Pancreas (tissue), 10 donors: ENCODE data around the gene AATF. TPM values are rescaled to one million over a fixed set of nuclear protein-coding genes. Genes with fewer than 3 reads are reported as not detected.

Experiments used
- ATAC-seq, 4 donors: fragments of 200-7000 bp; cut with Tn5 transposase; one replicate each; pipeline versions ENCODE4 v1.8.0 to v1.9.1; 2020; ENCODE audit warnings: mild to moderate bottlenecking in 4 of 4, moderate library complexity in 4 of 4
- DNase-seq, 6 donors: peaks; one replicate each; pipeline ENCODE4 v3.0.0-alpha.2; 2020
- FAIRE-seq: peaks from 2 replicates; lab custom pipeline; 2012; peaks lifted over from hg19 to GRCh38; lab: Jason Lieb, UNC
- H3K27ac ChIP-seq, 4 donors: fragments of 200-600 bp; sonication (generic); 1 replicate in 3 of 4; 2 replicates in 1 of 4; pipeline versions ENCODE4 v1.5.0 to v1.8.0; 2020
- H3K27me3 ChIP-seq, 4 donors: fragments of 200-600 bp; one replicate each; pipeline ENCODE4 v1.8.0; 2021
- H3K36me3 ChIP-seq, 3 donors: fragments of 200-600 bp; sonication (generic) in 1 of 3; one replicate each; pipeline versions ENCODE4 v1.5.0 to v1.8.0; 2020 to 2021
- H3K4me1 ChIP-seq, 3 donors: fragments of 200-600 bp; one replicate each; pipeline ENCODE4 v1.8.0; 2021
- H3K4me3 ChIP-seq, 4 donors: fragments of 200-600 bp; sonication (generic) in 2 of 4; one replicate each; pipeline versions ENCODE4 v1.5.0 to v1.8.0; 2020 to 2021
- H3K9me3 ChIP-seq, 4 donors: fragments of 200-600 bp; one replicate each; pipeline ENCODE4 v1.8.0; 2021
- WGBS, 2 donors: extraction: QIAGEN DNeasy Blood & Tissue Kit; methylation state at CpG; one replicate each; pipeline ENCODE4 v1.1.7; 2013; 5-methylcytosine and 5-hydroxymethylcytosine counted together
- intact Hi-C, 3 donors: fragments of 100-400 bp; cut with DNase I; formaldehyde crosslinking; loops; one replicate each; pipeline versions ENCODE4 v1.11.1 to v1.14.2; 2022
- polyA plus RNA-seq, 2 donors: library from polyadenylated mRNA; stranded (reverse); fragments of 200-250 nt; gene quantifications; one replicate each; pipeline ENCODE4 v1.2.3, GENCODE V29; 2013
- total RNA-seq, 6 donors: library from RNA; stranded (reverse); fragmentation: NEBNext Ultra II Directional in 4 of 6; extraction: Animal tissue kit (Norgen Biotek cat#: 25700) in 4 of 6; gene quantifications; one replicate each; pipeline versions ENCODE4 v1.2.1 to v1.2.4, GENCODE V29; 2021 to 2023
- TF ChIP-seq, protein P1 (sequence below), 4 donors: fragments of 200-600 bp; sonication (generic) in 3 of 4; IDR thresholded peaks; one replicate each; pipeline versions ENCODE4 v1.5.0 to v1.8.0; 2021; ENCODE audit warnings: antibody characterized with exemption in 4 of 4
- donor health status: healthy with polysubstance abuse.
- donor health status: DM: no; HTN: no; CAD: no; lungs with moderate emphysema.
- donor health status: DM: no; HTN: no; CAD: no.
- donor health status: control.
- donor health status: control.
- donor health status: Bipolar disorder and iron deficiency.
- donor health status: DM: yes; HTN: yes; CAD: no.
- donor health status: DM: no; HTN: no; CAD: no.
- donor health status: DM: no; HTN: no; CAD: no.
- donor health status: DM: yes; HTN: yes; CAD: no.

The AATF gene
- total and polyA plus RNA-seq, 8 donors: 20.1 to 38.4 (median 28.5) TPM

DNA sequence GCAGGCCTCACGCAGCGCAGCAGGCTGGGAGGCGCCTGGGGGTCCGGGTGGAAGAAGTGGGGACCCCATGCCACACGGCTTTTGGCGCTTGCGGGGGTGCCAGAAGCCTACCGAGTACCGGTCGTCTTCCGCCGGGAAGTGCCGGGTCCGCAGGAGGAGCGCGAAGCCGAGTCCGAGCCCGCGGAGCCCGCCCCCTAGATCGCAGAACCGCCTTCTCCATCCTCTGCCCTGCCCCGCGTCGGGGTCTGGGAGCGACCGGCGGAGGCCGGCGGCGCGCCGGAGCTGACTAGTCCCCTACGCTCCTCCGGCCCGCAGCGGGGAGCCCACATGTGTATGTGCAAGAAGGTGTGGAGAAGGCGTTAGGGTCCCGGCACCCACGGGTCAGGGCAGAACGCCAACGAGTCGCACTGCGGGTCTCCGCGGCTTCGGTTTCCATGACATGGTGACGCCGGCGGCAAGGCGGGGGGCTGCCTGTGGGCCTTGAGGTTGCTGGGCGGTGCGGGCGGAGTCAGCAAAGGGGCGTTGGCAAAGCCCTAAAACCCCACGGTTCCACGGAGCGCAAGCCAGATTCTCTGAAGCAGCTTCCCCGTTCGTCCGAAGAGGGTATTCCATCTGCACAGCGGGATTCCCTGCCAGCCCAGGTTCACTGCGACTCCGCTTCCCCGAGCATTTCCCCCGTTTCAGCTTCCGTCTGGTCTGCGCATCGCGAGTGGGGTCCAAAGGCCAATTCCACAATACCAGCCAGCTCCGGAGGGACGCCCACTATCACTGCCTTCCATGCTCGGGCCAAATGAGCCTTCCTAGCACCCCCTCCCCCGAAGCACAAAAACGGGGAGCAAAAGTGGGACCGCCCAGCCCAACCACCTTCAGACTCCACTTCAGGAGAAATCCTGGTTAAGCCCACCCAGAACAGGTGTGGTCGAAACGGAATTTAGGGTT lies 13.8 kb upstream of the AATF start:
- Histone ChIP-seq H3K4me1 (peaks cover 8 to 50% (median 10%) of the 10 kb centered on the region in 3 donors), H3K4me3 (peak overlapping the region in 2 of 4 donors; percentile 21 to 36), H3K36me3 (no peaks in the 10 kb centered on the region), H3K27ac (no peak overlapping the region), H3K9me3 (no peaks in the 10 kb centered on the region), H3K27me3 (peaks cover 0 to 91% (median 27%) of the 10 kb centered on the region in 4 donors)
- DNase-seq (peak in 2 of 6 donors; percentile 65 to 80), ATAC-seq (peak in 2 of 4 donors; percentile 33 to 43), FAIRE-seq (no peak)
- WGBS, 2 donors: 3 to 4% methylated on average over 73 to 79 of the region's 79 CpGs
- intact Hi-C loops: no loop called here
- TF ChIP-seq, protein P1, sequence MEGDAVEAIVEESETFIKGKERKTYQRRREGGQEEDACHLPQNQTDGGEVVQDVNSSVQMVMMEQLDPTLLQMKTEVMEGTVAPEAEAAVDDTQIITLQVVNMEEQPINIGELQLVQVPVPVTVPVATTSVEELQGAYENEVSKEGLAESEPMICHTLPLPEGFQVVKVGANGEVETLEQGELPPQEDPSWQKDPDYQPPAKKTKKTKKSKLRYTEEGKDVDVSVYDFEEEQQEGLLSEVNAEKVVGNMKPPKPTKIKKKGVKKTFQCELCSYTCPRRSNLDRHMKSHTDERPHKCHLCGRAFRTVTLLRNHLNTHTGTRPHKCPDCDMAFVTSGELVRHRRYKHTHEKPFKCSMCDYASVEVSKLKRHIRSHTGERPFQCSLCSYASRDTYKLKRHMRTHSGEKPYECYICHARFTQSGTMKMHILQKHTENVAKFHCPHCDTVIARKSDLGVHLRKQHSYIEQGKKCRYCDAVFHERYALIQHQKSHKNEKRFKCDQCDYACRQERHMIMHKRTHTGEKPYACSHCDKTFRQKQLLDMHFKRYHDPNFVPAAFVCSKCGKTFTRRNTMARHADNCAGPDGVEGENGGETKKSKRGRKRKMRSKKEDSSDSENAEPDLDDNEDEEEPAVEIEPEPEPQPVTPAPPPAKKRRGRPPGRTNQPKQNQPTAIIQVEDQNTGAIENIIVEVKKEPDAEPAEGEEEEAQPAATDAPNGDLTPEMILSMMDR (IDR thresholded peaks at IDR 0.05): no peak

DNA sequence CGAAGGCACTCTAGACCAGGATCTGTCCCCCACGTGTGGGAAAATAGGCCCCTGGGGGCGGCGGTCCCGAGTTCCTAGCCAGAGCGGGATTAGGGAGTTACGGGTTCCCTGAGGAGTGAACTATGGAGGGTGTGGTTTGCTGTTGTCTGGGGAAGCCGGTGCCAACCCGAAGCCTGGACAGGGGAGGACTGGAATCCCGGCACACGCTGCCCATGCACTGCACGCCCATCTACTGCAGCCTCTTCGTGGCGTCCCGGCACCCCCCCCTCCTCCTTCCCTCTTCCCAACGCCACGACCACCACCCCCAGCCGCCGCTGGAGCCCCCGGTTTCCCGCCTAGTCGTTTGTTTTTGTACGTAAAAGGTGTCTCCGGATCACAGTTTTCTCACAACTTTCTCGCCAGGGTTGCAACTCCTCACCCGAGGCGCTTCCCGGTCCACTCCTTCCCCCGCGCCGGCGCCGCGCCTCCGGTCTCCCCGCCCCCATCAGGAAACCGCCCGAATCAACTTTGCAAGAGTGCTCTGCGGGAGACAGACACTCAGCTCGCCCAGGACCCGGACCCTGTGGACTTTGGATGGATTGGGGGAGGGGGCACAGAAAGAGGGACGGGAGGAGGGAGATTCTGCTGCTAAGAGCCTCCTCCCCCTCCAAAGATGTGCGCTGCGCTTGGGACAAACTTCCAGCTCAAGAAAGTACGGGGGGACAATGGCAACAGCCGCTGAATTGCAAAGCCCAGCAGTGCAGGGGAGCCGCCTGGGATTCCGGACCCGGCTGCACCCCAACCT lies 12.9 kb upstream of the AATF start:
- H3K9me3 ChIP-seq: no peaks in the 10 kb centered on the region
- intact Hi-C loops: no loop called here
- FAIRE-seq: no peak
- TF ChIP-seq, protein P1 (IDR thresholded peaks at IDR 0.05): no peak
- 4 to 5% methylated on average over 43 to 49 of the region's 49 CpGs for WGBS, 2 donors
- peak in 1 of 6 donors; percentile 51 for DNase-seq
- peak in 1 of 4 donors; percentile 9 for ATAC-seq
- H3K27ac ChIP-seq: no peak overlapping the region
- peaks cover 8 to 50% (median 10%) of the 10 kb centered on the region in 3 donors for H3K4me1 ChIP-seq
- H3K36me3 ChIP-seq: no peaks in the 10 kb centered on the region
- peak overlapping the region in 1 of 4 donors; percentile 15 for H3K4me3 ChIP-seq
- peaks cover 0 to 89% (median 29%) of the 10 kb centered on the region in 4 donors for H3K27me3 ChIP-seq

DNA sequence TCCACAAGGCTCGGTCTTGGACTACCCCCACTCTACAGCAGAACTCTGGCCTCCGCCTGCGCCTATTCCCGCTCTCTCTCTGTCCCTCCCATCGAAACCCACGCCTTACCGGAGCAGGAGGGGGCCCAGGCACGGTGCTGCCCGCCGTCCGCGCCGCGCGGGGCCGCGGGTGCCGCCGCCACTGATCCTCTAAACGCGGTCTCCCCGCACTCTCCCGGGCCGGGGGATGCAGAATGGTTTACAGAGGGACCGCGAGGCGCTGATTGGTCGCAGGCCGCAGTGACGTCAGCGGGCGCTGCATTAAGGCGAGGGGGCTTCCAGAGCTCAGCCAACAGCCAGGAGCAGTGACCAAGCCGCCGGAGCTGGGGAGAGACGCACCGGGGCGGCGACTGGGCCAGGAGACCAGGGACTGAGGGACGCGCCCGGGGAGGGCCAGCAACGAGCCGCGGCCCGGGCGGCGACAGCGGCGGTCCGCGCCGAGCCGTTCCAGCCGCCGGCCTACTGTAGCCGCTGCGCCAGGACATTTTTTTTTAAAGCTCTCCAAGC lies 12.2 kb upstream of the AATF start:
- FAIRE-seq: no peak
- Histone ChIP-seq H3K36me3 (no peaks in the 10 kb centered on the region), H3K4me3 (peak overlapping the region in 1 of 4 donors; percentile 15), H3K9me3 (no peaks in the 10 kb centered on the region), H3K4me1 (peaks cover 8 to 50% (median 10%) of the 10 kb centered on the region in 3 donors), H3K27ac (no peak overlapping the region), H3K27me3 (peaks cover 0 to 90% (median 31%) of the 10 kb centered on the region in 4 donors)
- 4 to 6% methylated on average over 36 to 58 of the region's 58 CpGs for WGBS, 2 donors
- intact Hi-C loops: no loop called here
- TF ChIP-seq, protein P1 (IDR thresholded peaks at IDR 0.05): no peak
- DNase-seq: peak in 1 of 6 donors; percentile 62
- ATAC-seq: no peak

DNA sequence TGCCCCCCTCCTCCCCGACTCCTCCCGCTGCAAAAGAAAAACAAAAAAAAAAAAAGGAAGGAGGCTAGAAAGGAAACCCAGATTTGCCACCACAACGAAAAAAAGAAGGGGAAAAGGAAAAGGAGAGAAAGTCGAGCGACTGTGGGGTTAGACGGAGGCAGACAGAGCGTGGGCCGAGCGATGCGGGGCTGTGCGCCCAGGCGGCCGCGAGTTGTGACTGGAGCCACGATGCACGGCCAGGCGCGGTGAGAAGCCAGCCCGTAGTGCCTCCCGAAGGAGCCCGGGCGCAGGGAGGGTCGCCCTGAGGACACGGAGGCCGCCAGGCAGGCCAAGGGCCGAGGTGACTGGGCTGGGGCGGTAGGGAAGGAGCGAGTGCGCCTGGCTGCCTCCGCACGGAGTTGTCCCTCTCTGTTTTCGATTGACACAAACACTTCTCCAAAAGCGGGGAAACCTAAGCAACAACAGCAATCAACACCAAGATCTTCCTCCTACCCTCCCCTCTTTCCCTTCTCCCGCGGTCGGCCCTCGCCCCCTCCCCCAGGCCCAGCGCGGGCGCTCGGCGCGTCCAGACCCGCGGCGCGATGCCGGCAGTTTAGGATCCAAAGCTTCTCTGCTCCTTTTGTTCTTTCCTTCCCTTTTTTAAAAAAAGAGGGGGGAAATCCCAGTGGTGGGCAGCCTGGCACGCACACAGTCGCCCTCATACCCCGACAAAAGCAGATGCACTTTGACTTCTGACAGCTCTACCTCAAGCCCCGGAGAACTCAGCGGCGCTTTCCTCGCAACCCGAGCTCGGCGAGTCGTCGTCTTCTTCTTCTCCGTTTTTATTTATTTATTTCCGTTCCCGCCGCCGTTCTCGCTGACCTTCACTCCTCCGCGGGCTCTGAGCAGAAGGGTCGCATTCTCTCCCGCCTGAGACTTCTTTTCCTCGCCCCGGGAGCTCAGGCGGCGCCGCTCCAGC lies 11.5 kb upstream of the AATF start, which contains the start of gene LHX1:
LHX1 (plus strand) TSS at position 475 of the 958 bp plus-strand sequence. CDS start 723 bp downstream, outside the sequence.
- intact Hi-C loops: no loop called here
- no peak for ATAC-seq
- H3K4me1 ChIP-seq: peaks cover 8 to 45% (median 10%) of the 10 kb centered on the region in 3 donors
- WGBS, 2 donors: 5 to 6% methylated on average over 72 to 75 of the region's 75 CpGs
- no peak within 1 kb of the TSS for H3K27ac ChIP-seq
- no peaks in the 10 kb centered on the region for H3K36me3 ChIP-seq
- TF ChIP-seq, protein P1 (IDR thresholded peaks at IDR 0.05): no peak
- peak in 1 of 6 donors; percentile 59 for DNase-seq
- H3K27me3 ChIP-seq: peaks cover 4 to 92% (median 35%) of the 10 kb centered on the region in 4 donors
- FAIRE-seq: no peak
- no peaks in the 10 kb centered on the region for H3K9me3 ChIP-seq
- peak within 1 kb of the TSS in 1 of 4 donors; percentile 15 for H3K4me3 ChIP-seq
